ENCODE data around the gene ZSWIM3.
"Not testable (repeated sequence)": the region's sequence is repeated elsewhere in the genome, so short reads cannot be mapped to it uniquely, and the experiment has no call there.

Gene ZSWIM3

DNA sequence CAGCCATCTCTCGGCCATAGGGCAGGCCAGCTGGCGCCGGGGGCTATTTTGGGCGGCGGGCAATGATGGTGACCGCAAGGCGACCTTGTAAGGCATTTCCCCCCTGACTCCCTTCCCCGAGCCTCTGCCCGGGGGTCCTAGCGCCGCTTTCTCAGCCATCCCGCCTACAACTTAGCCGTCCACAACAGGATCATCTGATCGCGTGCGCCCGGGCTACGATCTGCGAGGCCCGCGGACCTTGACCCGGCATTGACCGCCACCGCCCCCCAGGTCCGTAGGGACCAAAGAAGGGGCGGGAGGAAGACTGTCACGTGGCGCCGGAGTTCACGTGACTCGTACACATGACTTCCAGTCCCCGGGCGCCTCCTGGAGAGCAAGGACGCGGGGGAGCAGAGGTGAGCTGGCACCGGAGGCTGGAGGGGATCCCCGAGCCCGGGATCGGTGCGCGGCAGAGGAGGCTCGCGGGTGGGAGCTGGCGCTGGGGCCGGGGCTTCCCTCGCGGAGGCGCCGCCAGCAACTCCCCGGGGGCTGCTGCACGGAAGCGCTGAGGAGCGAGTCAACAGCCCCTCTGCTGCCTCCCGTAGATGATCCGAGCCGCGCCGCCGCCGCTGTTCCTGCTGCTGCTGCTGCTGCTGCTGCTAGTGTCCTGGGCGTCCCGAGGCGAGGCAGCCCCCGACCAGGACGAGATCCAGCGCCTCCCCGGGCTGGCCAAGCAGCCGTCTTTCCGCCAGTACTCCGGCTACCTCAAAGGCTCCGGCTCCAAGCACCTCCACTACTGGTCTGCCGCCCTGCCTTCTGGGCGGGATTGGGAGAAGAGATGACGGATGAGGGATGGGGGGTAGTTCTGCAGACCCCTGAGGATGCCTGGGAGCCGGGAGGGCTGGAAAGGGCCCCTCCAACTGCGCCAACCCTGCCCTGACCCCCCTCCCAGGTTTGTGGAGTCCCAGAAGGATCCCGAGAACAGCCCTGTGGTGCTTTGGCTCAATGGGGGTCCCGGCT is 33.9 kb downstream of the ZSWIM3 start, which contains the start of the genes CTSA and NEURL2:
Gene CTSA (plus strand): TSS at position 351 of the 999 bp plus-strand sequence. CDS start 234 bp downstream, at position 585.
Gene NEURL2 (minus strand): TSS at position 224 of the 999 bp plus-strand sequence. CDS start 217 bp downstream, at position 7.
- peak; percentile 75 for DNase-seq

GRCh38 chr20:45892049-45892825 is 34.8 kb downstream of the ZSWIM3 start:
- DNase-seq: no peak

DNA sequence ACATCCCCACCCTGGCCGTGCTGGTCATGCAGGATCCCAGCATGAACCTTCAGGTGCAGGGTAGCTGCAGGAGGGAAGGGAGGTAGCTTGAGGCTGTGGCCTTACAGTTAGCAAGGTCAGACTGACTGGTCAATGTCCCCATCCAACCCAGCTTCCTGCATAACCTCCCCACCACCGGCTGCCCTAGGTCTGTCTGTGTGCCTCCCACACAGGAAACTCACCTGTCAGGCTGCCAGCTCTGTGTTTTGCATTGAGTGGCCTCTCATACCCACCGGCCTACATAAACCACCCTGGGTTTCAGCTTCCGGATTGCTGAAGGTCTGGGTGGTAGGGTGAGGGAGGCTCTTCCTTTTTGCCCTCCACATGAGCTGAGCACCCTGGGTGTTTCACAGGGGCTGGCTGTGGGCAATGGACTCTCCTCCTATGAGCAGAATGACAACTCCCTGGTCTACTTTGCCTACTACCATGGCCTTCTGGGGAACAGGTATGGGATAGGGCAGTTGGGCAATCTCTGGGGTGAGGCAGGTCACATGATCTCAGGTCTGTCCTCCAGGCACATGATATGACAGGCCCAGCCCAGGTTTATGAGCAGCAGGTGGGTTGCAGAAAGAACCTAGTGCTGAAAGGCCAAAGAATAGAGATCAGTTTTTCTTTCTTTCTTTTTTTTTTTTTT is 35.5 kb downstream of the ZSWIM3 start:
- DNase-seq: no peak

DNA sequence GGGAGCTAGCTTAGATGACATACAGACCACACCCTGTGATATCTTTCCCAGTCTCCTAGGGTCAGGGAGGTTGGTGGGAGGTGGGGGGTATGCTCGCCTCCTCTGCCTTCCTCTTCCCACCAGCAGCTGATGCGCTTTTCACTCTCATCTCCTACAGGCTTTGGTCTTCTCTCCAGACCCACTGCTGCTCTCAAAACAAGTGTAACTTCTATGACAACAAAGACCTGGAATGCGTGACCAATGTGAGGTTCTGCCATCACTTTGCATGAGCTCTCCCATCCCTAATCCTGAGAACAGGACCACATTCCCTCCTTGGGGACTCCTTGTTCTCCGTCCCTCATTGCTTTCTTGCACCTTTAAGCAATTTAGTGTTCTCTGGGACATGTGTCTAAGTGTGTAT is 36.4 kb downstream of the ZSWIM3 start:
- no peak for DNase-seq

GRCh38 chr20:45894797-45895196 is 37.4 kb downstream of the ZSWIM3 start:
- no peak for DNase-seq

DNA sequence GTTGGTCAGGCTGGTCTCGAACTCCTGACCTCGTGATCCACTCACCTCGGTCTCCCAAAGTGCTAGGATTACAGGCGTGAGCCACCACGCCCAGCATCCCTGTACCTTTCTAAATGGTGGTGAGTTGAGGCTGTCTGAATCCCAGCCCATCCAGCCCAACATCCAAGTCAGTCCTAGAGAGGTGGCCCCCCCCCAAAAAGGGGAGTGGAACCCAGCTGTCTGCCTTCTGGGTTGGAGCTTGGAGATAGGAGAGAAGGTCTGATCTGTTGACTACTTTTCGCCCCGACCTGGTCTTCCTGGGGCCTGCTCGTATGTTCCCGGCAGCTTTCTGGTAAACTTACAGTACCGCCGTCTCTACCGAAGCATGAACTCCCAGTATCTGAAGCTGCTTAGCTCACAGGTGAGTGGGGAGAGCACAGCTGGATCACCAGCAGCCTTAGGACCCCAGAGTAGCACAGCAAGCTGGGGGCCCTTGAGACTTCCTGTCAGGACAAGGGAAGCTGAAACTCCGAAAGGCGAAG is 39.3 kb downstream of the ZSWIM3 start:
- DNase-seq: no peak

- no peak for DNase-seq
Observed at GRCh38 chr20:45897289-45897688, 39.9 kb downstream of the ZSWIM3 start.

DNA sequence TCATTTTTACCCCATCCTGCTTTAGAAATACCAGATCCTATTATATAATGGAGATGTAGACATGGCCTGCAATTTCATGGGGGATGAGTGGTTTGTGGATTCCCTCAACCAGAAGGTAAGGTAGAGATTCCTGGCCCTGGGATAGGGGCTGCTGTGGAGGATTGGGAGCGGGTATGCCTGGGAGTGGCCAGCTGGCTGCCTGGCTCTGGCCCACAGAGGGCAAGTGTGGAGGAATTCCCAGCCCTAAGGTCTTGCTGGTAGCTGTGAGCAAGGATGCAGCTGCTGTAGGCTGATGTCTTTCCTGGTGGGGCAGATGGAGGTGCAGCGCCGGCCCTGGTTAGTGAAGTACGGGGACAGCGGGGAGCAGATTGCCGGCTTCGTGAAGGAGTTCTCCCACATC is 40.3 kb downstream of the ZSWIM3 start:
- no peak for DNase-seq

- DNase-seq: no peak
Observed at GRCh38 chr20:45898285-45898684, 40.9 kb downstream of the ZSWIM3 start.

DNA sequence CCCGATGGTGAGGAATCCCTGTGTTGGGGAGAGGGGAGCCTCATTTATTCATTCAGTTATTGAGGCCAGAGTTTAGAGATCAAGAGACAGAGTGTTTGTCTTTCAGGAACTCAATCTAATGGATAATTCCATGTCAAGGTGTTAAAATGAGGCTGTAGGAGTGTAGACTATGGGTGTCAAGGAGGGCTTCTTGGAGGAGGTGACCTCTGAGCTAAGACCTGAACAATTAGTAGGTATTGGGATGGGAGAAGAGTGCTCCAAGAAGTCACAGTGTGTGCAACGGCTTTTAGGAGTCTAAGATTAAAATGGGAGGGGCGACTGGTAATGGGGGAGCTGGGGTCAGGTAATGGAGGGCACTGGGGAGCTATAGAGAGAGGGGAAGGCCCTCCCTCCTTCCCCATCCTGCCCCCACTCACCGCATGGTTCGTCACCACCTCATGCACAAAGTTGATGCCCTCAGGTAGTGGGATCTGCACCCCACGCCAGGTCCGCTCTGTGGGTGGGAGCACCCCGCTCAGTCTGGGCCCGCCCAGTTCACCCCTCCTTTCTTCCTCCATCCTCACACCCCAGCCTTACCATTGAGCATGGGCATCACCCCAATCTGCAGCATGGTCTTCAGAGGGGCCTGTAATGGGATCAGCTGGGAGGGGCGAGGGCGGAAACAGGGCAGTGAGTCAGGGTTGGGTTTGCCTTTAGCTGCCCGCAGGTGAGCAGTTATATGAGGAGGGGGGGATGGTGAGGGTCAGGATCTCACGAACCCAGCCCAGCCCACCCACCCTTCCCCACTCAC is 41.8 kb downstream of the ZSWIM3 start:
- DNase-seq: no peak

DNA sequence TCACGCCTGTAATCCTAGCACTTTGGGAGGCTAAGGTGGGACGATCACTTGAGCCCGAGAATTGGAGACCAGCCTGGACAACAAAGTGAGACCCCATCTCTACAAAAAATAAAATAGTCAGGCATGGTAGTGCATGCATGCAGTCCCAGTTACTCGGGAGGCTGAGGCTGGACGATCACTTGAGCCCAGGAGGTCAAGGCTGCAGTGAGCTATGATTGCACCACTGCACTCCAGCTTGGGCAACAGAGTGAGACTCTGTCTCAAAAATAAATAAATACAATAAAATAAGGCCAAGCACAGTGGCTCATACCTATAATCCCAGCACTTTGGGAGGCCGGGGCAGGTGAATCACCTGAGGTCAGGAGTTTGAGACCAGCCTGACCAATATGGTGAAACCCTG is 43.9 kb downstream of the ZSWIM3 start:
- not testable (repeated sequence) for DNase-seq

- no peak for DNase-seq
Observed at GRCh38 chr20:45902199-45902701, 44.8 kb downstream of the ZSWIM3 start.

GRCh38 chr20:45904583-45905504 is 47.4 kb downstream of the ZSWIM3 start:
- no peak for DNase-seq

DNA sequence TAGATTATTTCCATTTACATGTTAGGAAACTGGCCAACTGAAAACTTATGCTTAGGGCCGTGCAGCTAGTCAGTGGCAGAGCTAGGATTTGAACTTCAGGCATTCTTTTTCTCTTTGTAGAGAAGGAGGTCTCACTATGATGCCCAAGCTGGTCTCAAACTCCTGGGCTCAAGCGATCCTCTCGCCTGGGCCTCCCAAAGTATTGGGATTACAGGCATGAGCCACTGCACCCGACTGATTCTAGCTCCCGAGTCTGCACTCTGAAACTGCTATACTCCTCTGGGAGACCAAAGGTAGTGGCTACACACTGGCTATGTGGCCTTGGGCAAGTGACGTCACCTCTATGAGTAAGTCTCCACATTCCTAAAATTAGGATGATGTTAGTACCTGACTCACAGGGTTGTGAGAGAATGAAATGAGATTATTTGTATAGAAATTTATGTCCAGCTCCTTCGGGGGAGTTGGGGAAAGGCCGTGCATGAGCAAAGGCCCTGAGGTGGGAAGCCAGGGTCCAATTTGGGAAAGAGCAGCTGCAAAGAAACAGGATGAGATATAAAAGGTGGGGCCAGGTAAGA is 48.2 kb downstream of the ZSWIM3 start:
- no peak for DNase-seq

GRCh38 chr20:45907219-45907948 is 50.0 kb downstream of the ZSWIM3 start:
- no peak for DNase-seq

DNA sequence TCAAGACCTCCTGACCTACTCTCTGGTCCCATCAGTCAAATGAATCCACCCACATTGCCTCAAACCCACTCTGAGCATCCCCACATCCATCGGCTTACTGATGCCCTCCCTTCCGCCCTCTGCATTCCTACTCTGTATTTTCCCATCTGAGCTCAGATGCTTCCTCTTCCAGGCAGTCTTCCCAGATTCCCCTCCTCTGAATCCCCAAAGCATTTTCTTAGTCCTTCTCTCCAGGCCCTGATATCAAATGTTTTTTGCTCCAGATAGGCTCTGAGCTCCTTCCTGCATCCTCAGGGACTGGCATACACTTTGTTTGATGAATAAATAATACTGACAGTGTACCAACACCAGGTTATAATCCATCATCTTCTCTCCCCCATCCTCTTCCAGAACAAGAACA is 50.7 kb downstream of the ZSWIM3 start:
- no peak for DNase-seq

- no peak for DNase-seq
Observed at GRCh38 chr20:45909336-45909808, 52.0 kb downstream of the ZSWIM3 start.

DNA sequence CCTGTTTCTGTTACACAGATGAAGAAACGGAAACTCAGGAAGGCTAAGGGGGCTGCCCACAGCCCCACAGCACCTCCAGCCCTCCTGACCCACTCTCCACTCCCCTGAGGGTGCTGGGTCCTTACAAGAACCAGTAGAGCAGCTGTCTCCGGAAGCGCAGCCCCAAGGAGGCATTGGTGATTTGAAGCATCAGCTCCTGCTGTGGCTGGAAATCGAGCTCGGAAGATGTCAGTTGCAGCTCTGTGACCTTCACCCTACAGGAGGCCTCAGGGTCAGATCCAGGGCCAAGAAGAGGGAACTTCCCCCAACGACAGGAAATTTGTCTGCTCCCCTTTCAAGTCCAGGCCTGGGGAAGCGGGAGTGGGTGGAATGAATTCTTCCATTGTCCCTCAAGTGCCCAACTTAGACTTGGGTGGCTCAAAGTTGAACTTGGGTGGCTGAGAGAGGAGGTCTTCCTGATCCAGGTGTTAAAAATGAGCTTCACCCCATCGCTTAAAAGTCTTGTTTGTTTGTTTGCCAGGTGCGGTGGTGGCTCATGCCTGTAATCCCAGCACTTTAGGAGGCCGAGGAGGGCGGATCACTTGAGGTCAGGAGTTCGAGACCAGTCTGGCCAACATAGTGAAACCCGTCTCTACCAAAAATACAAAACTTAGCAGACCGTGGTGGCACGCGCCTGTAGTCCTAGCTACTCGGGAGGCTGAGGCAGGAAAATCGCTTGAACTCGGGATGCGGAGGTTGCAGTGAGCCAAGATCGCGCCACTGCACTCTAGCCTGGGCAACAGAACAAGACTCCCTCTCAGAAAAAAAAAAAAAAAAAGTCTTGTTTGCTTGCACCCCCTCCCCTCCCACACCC is 52.6 kb downstream of the ZSWIM3 start:
- DNase-seq: no peak

Data from activated CD4-positive, alpha-beta T cell treated with anti-CD3 and anti-CD28 coated beads, Interleukin-2, amount 50 U/mL, for 1 hour (primary cell).